Mesenteric fat pad (tissue), 1 donor: Measurements from ENCODE around the gene BGN. TPM values are rescaled to one million over a fixed set of nuclear protein-coding genes. Genes with fewer than 3 reads are reported as not detected.
A peak's percentile ranks its signal among the peaks of the same experiment; 100 is the strongest.

Experiments used
- DNase-seq: peaks from one replicate; pipeline ENCODE4 v3.0.0-alpha.2; 2020; ENCODE audit warnings: low spot score
- total RNA-seq: library from RNA; stranded (reverse); fragmentation: NEBNext Ultra II Directional; extraction: Animal tissue kit (Norgen Biotek cat#: 25700); gene quantifications from one replicate; pipeline ENCODE4 v1.2.1, GENCODE V29; 2021
- donor health status: DM: yes; HTN: yes; CAD: no.

BGN gene
- total RNA-seq, 1 donor from 2014 or later: 72.1 TPM

GRCh38 chrX:153459986-153460385 is 34.8 kb upstream of the BGN start:
- no peak for DNase-seq

DNA sequence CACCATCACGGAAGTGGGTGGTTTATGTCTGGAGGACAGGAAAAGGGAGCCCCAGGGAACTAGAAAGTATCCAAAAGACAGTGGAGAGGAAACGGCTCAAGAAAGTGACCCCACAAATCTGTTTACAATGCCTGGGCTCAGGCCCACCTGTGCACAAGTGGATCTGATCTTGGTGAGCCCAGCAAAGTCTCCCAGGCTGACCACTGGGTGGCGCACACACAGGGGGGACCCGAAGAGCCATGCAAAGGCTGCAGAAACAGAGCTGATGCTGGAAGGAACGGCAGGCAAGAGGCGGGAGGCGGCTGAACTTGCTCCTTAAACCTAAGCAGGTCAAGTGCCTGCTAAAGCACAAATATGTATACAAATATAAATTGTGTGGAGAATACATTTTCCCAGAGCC is 34.0 kb upstream of the BGN start:
- no peak for DNase-seq

DNA sequence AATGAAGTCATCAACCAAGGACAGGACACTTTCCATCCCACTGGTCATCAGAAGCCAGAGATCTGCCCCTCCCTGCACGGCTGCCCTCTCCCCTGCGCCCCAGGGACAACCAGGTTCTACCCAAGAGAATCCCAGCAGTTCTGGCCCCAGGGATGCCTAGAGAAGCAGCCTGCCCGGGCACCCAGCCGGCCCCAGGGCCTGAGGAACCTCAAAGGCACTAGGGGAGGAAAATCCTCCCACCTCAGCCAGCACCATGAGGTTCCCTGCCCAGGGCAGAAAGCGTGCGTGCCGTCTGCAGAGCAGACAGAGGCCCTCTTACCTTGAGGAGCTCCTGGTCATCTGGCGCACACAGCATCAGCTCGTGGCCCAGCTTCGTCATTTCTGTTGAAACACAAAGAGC is 32.5 kb upstream of the BGN start:
- no peak for DNase-seq

DNA sequence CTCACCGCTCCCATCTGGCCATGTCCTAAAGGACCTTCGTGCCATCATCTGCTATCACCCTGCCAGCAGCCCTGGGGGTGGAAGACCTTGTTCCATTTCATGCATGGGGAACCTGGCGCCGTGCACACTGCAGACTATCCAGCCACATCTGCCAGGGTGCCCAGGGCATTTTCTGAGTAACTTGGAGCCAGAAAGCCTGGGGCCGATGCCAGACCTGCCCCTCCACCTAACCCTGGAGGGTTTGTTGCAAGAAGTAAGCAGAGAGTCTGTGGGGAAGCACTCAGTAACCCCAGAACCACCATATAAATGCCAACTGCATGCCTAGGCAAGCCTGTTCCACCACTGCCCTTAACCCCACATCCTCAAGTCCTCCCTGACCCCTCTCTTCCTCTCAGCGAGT is 31.7 kb upstream of the BGN start:
- no peak for DNase-seq

- no peak for DNase-seq
These were observed 31.2 kb upstream of the BGN start for GRCh38 chrX:153463556-153463955.

- no peak for DNase-seq
These were observed 30.7 kb upstream of the BGN start for GRCh38 chrX:153464116-153464515.

GRCh38 chrX:153465691-153466380 is 28.9 kb upstream of the BGN start:
- DNase-seq: no peak

- DNase-seq: no peak
These were observed 26.7 kb upstream of the BGN start for GRCh38 chrX:153468008-153468580.

DNA sequence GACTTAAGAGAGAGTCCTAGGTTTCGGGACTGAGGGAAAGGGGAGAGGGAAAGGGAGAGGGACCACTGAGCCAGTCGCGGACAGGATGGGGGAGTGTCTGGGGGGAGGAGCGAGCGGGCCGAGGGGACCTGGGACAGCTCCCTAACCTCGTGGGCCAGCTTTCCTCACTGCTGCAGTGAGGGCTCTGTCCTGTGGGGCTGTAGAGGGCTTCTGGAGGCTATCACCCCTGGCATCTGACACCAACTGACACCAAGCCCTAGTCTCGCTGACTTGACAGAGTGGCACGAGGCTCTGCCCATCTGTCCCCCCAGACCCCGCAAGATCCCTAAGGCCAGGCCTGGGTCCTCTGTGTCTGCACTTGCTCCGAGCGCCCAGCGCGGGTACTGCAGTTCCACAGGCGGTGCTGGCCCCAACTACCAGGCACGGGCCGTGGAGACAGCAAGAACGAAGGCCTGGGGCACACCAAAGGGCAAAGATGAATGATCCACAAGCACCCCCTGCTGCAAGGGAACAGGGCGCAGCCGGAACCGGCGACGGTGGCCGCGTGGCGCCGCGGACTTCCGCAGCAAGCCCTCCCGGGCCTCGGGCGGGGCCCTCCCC is 24.9 kb upstream of the BGN start:
- DNase-seq: no peak

- peak; percentile 95 for DNase-seq
These were observed 24.1 kb upstream of the BGN start, which contains the start of gene HAUS7 for GRCh38 chrX:153470411-153471363. Gene HAUS7 (minus strand): TSS chrX:153470576. CDS start chrX:153470557, 19 bp downstream.

DNA sequence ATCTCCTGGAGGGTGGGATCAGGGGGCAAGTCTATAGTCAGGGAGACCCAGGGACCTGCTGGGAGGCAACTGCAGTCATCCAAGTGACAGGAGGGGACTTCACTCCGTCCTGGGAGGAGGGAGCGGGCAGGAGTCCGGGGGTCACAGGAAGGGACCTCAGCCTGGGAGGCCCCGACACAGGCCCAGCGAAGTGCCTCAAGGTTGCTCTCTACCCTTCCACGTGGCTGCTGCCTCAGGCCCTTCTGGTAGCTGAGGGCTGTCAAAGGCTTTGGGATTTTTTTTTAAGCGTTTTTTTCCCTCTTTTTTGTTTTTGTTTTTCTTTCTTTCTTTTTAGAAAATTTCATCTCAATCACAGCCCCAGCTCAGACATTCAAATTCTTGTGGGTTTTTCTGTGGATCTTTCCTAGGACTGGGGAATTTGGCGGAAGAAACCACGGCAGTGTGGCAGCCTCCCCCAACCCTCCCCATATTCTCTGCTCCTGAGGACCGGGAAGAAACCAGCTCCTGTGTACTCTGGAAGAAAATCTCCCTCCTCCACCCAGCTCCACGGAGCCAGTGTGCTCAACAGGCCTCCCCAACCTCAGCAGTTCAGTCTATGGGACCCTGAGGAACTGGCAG is 23.0 kb upstream of the BGN start:
- no peak for DNase-seq

- DNase-seq: no peak
These were observed 21.7 kb upstream of the BGN start for GRCh38 chrX:153473126-153473525.

- no peak for DNase-seq
These were observed 20.5 kb upstream of the BGN start for GRCh38 chrX:153474266-153474665.

- no peak for DNase-seq
These were observed 20.1 kb upstream of the BGN start for GRCh38 chrX:153474718-153475117.

GRCh38 chrX:153475271-153475670 is 19.5 kb upstream of the BGN start:
- no peak for DNase-seq

DNA sequence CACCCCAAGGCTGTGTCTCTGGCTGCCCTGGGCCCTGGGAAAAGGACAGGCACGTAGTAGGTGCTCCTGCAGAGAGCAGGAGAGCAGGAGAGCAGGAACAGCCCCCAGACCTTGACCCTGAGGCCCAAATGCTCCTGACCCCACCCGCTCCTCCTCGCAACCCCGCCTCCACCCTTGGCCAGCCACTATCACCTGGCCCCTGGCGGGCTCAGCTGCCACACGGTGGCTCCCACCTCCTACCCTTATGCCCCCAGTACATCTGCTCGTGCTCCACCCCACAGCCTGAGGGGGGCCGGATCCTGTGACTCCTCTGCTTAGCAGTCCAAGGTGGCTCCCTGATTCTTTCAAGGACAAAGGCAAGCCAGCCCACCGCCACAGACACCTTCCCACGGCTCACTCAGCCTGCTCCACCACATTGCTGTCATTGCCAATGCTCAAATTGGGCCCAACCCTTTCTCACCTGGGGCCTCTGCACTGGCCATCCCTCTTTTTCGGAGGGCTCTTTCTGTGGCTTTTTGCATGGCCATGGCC is 19.0 kb upstream of the BGN start:
- no peak for DNase-seq

DNA sequence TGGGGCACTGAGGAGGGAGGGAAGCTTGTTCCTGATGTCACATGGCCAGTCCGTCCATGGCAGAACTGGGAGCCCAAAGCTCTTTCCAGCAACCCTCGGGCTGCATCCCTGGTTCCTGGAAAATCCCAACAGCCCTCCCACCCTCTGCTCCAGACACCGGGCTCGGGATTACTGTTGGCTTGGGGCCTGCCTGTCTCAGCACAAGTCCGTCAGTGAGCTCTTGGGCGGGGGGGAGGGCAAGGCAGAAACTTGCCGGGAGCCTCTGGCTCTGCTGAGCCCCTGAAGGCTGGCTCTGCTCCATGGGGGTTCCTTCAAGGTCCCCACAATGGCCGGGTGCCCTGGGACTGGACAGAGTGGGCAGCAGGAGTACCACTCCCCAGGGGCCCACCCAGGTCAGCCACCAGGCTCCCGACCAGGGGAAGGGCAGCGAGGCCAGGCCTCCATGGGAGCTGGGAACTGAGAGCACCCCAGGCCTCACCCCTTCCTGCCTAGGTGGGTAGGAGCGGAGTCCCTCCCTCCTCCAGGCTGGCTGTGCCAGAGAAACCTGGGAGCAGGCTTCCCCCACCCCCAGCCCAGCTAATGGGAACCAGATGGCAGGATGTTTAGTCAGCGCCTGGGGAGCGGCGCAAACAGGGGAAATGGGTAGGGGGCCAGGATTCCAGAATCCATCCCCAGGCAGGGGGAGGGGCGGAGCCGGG is 18.0 kb upstream of the BGN start:
- no peak for DNase-seq

DNA sequence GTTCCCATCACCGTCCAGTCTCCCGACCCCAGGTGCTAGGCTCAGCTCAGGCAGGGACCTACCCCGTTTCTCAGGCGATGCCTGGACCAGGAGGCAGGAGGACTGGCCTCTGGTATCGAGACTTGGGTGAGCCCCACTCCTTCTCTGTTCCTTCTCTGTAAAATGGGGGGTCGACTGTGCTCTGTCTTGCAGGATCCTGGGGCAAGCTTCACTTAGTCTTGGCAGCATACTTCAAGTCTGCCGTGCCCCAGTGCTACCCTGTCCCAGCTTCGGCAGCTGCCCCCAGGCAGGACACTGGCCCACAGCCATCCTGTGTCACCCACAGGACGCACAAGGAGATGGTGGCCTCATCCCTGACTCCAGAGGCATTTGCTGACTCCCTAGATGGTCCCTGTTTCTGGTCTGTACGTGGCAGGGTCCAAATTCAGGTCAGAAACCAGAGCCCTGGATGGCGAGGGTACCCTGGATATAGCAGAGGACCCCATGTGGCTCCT is 17.4 kb upstream of the BGN start:
- DNase-seq: no peak

- DNase-seq: no peak
These were observed 16.9 kb upstream of the BGN start for GRCh38 chrX:153477901-153478300.

DNA sequence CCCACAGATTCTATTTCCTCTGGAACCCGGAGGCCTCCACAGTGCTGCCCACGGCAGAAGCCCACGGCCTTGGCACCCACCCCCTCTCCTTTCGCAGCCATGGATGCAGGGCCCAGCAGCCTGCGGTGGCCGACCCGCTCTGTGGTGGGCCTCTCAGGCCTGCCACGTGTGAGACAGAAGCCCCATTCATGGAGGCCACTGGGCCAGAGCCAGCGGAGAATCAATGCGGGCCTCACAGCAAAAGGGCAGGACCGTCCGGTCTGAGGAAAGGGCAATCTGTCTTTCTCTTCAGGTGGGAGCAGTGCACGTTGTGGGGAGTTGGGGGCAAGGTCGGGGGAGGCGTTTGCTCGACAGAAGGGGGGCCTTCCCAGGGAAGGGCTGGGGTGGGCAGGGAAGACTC is 16.0 kb upstream of the BGN start:
- DNase-seq: no peak
